ENCODE results near the gene APP.
"Not testable (repeated sequence)": the region's sequence is repeated elsewhere in the genome, so short reads cannot be mapped to it uniquely, and the experiment has no call there.

Gene APP

DNA sequence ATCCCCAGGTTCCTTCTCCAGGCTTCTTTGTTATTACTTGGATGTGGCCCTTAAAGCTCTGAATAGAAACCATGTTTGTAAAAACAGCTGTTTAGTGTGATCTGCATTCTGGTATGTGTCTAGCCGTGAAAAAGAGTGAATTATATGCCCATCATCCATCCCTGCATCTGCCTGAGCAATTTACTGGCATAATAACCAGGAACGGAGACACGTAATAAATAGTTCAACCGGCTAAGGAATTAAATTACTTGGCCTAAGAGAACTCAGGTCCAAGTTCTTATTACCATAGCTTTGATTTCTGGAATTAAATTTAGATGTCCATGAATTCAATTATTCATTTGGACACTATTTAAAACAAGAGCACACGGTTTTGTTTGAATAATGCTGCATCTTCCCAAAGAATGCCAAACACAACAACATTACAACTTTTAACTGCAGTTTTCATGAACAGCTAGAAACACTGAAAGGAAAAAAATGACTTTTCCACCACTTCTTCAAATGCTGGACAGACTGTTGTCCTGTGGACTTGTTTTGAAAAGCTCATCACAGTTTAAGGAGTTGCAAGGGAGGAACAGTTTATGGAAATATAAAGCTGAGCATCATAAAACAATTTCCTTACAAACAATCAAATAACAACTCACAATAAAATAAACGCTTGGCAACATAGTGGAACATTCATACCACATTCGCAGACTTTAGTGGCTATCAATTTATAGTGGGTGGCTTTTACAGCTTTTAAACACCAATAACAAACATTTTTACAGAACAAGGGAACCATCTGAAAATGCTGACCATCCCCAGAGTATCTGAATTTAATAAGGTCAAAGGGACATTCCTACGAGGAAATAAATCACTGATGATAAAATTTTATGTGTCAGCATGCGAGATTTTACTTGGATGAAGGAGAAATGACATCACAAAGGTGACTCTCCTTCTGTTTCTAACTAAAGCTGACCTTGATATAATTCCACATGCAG is 144.7 kb downstream of the APP start:
- DNase-seq (ENCODE audit: low read depth in 2 of 2, low spot score in 1 of 2), result no peak

DNA sequence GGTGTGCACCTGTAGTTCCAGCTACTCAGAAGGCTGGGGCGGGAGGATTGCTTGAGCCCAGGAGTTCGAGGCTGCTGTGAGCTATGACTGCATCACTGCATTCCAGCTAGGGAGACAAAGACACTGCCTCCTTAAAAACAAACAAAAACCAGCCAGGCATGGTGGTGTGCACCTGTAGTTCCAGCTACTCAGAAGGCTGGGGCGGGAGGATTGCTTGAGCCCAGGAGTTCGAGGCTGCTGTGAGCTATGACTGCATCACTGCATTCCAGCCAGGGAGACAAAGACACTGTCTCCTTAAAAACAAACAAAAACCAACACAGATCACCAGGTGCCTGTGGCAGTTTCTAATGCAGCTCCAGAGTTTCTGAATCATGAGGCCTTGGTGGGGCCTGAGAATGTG is 147.2 kb downstream of the APP start:
- DNase-seq (ENCODE audit: low read depth in 2 of 2, low spot score in 1 of 2), result not testable (repeated sequence)

DNA sequence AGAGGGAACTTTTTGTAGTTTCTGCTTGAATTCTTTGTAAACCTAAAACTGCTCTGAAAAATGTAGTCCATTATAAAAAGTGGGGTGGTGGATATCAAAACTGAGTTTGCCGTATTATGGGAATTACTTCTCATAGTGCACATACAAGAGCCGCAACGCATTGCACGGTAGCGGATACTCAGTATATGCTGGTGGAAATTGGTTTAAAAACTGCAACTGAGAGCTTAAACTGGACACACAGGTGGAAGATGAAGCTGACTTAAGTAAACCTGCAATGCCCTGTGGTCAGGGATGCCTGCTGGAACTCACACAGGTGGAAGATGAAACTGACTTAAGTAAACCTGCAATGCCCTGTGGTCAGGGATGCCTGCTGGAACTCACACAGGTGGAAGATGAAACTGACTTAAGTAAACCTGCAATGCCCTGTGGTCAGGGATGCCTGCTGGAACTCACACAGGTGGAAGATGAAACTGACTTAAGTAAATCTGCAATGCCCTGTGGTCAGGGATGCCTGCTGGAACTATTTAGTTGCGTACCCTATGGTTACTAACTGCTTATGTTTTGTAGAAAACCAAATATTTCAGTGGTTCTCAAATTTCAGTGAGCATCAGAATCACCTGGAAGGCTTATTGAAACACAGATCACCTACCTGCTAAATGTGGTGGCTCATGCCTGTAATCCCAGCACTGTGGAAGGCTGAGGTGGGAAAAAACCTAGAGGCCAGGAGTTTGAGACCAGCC is 147.8 kb downstream of the APP start:
- not testable (repeated sequence) for DNase-seq (ENCODE audit: low read depth in 2 of 2, low spot score in 1 of 2)

DNA sequence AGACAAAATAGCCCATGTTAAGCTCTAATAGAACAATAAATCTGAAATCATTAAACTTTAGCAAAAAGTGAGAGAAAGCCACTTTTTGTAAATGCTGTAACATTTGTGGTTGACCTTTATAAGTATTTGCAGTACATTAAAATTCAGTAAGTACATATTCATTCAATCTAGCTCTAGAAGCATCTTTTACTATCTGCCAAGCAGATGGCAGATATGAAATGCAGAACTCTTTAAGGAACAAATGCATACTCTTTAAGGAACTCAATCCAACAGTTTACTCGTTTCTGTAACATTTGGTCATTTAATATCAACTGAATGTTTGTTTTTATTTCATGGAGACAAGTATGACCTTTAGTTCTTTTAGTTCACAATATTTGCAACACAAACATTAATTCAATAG is 150.1 kb downstream of the APP start:
- DNase-seq (ENCODE audit: low read depth in 2 of 2, low spot score in 1 of 2), result no peak

DNA sequence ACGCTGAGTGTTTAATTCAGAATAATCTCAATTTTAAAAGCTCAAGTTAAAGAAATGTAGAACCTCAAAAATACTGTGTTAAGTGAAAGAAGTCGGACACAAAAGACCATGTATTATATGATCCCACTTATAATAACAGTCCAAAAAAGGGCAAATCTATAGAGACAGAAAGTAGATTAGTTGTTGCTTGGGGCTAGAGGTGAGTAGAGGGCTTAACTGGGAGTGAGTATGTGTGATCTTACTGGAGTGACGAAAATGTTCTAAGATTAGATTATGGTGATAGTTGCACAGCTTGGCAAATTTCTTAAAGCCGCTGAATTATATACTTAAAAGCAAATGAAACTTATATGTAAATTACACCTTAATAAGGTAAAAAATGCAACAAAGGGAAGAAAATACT is 150.5 kb downstream of the APP start:
- DNase-seq (ENCODE audit: low read depth in 2 of 2, low spot score in 1 of 2), result no peak

DNA sequence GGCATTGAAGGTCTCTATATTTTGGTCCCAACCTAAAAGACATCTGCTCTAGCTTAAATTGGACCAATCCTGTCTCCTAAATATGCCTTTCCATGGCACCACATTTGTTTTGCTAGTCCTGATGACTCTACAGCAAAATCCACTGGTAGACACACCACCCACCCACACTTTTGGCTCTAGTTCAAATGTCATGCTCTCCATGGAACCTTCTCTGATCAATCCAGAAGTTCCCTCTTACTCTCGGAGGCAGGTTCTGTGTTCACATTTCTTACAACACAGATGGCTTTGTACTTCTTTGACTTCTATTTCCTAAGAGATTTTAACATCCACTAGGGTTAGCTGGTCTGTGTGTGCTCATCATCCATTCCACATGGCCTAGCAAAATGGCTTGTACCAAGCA is 151.3 kb downstream of the APP start:
- DNase-seq (ENCODE audit: low read depth in 2 of 2, low spot score in 1 of 2), result no peak

DNA sequence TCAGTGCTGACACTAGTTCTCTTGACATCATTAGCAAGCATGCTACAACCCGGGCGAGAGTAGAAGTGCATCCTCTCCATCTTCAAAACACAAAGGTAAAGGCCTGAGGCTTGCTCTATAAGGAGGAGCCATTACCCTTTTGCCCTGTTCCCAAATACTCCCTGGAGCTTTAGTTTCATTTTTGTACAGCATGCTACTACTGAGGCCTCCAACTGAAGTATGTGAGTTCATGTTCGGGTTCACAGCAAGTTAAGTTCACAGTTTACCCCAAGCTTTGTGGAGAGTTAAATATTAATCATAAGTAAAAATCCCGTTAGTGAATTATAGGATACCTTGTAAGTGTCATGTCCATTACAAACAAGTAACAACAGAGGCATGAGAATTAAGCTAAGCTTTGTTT is 156.6 kb downstream of the APP start:
- no peak for DNase-seq (ENCODE audit: low read depth in 2 of 2, low spot score in 1 of 2)

DNA sequence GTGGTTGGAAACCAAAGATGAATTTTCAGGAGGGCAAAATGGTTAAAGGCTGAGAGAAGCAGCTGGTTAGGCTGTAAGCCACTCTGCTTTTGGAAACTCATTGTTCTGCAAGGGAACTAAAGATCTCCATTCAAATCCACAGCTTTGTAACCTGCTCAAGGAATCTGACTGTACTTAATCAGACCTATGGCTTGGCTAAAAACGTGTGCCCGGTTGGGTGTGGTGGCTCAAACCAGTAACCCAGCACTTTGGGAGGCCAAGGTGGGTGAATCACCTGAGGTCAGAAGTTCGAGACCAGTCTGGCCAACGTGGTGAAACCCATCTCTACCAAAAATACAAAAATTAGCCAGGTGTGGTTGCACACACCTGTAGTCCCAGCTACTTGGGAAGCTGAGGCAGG is 158.1 kb downstream of the APP start:
- not testable (repeated sequence) for DNase-seq (ENCODE audit: low read depth in 2 of 2, low spot score in 1 of 2)

DNA sequence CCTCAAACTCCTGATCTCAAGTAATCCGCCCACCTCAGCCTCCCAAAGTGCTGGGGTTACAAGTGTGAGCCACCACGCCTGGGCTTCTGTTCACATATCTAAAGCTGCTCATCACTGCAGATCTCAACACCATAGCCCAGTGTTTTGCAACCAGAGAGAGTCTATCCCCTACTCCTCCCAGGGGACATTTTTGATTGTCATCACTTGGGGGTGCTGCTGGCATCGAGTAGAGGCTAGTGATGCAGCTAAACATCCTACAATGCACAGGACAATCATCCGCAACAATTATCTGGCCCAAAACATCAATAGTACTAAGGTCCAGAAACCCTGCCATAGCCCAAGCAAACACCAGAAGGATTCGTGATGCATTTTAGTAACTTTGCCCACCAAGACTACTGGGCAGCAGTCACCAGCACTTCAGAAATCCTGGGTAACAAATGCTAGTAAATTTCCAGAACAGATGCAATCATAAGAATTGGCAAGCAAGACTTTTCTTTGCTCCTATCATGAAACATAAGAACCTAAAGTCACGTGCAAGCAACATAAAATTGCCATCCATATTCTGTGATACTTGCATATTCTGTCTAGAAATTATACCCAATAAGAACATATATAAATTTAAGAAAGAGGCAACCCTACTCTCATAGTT is 159.2 kb downstream of the APP start:
- DNase-seq (ENCODE audit: low read depth in 2 of 2, low spot score in 1 of 2), result no peak

DNA sequence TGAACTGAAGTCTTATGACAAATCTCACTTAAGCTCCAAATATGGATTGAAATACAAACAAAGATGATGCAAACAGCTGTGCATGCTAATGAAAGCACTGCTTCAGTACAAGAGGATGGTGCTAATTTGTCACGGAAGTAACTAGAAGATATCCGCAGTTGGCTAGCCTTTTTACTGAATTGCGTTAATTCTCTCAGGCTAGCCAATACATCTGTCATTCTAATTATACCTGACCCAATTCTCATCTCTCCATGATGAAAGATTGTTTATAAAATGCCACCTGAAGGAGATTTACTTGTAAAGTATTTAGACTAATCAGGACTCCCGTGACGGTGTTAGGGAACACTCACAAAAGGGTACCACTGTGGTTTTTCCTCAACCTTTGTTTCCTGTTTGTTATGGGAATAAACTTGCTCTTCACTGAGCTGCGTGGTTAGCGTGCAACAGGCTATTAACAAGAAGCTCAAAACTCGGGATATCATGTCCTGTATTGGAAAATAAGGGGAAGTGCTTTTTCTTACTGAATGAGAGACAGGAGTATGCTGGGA is 162.5 kb downstream of the APP start:
- no peak for DNase-seq (ENCODE audit: low read depth in 2 of 2, low spot score in 1 of 2)

DNA sequence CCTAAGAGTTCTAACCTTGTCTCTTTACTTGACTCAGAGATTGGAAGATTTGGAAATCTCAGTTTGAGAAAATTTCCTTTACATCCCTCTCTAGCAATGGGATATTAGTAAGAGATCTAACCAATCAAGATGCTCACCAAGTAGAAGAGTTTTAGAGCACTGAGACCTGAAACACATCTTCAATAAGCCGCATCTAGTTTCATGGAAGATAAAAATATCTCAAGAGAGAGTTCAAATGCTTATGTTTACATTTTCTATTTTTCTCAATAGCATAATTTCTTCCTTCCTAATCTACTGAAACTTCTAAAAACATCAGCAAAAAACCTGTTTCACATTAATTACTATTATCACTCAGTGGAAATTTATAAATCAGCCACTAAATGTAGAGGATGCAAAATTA is 165.1 kb downstream of the APP start:
- DNase-seq (ENCODE audit: low read depth in 2 of 2, low spot score in 1 of 2), result no peak

DNA sequence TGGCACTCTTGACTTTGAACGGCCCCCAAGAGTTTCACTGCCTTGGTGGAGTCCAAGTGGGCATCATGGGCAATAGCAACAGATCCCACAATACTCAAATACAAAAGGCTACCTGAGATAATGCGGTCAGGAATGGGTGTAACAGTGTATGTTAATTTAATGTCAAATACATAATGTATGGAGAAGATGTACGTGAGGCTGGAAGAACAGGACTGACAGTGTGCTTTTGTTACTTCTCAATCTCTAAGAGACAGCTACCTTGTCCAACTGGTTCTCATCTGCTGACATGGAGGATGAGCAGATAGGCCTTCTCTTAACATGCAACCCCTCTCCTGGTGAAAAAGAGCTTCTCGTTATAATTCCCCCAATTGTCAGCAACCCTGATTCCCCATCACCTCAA is 167.2 kb downstream of the APP start:
- no peak for DNase-seq (ENCODE audit: low read depth in 2 of 2, low spot score in 1 of 2)

DNA sequence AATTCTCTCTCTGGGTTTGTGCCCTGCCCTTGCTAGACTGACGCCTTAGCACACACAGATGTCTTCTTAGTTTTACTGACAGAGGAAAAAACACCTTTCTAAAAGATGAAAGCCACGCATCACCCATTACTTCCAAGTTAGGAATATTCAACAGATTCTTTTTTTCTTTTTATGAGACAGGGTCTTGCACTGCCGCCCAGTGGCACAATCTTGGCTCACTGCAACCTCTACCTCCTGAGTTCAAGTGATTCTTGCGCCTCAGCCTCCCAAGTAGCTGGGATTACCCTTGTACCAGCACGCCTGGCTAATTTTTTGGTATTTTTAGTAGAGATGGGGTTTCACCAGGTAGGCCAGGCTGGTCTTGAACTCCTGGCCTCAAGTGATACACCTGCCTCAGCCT is 169.2 kb downstream of the APP start:
- no peak for DNase-seq (ENCODE audit: low read depth in 2 of 2, low spot score in 1 of 2)

DNA sequence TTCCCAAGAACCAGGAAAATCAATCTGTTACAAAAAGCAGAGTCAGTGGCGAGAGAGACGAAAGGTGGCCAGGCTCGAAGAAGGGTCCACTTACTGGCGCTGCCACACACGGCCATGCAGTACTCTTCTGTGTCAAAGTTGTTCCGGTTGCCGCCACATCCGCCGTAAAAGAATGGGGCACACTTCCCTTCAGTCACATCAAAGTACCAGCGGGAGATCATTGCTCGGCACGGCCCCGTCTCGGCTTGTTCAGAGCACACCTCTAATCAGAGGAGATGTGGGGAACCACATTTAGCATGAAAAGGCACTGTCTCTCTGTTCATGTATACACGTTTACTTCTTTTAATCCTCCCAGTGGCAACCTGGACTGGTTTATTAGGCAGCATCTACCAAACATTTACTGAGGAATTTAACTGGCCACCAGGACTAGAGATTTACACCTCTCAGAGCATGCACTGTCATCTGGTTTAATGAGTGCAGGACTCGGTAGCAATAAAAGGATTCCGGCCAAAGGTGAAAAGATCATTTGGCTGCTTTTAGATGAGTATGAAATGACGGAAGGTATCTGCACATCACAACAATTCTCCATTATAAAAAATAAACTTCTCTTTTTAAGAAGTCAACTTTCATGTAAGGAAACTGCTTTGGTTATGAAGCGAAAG is 170.5 kb downstream of the APP start:
- no peak for DNase-seq (ENCODE audit: low read depth in 2 of 2, low spot score in 1 of 2)

DNA sequence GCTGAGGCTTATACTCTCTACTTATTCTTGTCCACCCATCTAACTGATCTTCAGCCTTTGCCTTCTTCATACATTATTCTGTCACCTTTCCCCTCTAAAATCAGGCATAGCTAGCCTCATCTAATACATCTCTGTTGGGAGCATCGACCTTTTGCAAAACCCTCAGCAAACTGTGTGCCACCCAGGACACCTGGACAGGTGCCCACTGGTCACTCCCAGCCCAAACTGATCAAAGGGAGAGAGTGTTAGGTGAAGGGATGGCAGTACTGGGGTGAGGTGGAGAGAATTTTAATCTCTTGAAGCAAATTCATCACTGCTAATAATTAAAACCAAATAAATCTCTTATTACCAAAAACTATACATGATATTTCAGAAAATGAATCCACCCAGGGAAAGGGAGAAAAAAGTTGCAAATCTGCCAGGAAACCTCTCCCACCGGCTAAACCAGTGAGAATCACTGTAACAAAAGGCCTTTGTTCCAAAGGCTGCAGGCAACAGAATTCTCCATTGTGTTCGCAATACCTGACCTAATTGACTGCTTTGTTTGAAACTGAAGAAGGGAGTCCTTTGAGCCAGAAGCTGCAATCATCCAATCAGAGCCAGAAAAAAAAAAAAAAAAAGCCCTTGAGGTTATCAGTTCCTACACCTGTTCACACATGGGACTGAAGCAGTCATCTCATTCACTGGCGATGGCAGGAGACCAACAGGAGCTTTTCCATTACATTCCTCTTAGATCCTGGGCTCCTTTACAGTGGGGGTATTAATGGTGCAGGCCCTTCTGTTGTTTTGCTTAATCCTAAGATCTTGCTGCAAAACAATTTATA is 172.6 kb downstream of the APP start:
- DNase-seq (ENCODE audit: low read depth in 2 of 2, low spot score in 1 of 2), result no peak

DNA sequence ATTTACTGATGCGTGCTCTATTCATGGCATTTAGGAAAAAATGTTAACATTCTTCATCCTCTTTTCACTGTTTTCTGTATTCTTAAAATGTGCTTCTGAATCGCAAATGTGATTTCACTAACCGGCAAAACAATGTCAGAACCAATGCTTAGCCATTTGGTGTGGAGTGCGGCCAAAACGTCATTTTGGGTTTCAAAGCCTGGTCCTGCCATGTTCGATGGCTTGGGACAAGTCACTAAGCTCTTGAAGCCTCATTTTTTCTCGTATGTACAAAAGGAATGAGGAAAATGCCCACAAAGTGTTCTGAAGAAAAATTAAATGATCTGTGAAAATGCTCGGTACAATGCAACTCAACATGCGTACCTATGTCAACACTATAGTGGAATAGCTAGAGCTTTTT is 175.3 kb downstream of the APP start:
- no peak for DNase-seq (ENCODE audit: low read depth in 2 of 2, low spot score in 1 of 2)

DNA sequence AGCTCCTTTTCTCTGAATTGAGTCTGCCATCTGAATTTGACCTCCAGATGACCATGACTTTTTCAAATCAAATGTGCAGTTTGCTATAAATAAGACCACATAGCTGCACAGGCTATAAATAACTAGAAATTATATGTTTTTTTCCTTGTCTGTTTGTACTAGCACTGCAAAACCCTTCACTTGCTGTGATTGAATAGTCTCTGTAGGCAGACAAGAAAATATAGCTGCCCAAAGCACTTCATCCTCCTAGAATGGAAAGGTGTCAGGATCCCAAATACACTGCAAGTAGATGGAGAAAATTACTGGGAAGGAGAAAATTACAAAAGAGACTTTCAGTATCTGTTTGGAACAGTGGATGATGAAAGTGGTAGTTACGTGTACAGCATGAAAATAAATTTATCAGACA is 175.8 kb downstream of the APP start:
- DNase-seq (ENCODE audit: low read depth in 2 of 2, low spot score in 1 of 2), result no peak

DNA sequence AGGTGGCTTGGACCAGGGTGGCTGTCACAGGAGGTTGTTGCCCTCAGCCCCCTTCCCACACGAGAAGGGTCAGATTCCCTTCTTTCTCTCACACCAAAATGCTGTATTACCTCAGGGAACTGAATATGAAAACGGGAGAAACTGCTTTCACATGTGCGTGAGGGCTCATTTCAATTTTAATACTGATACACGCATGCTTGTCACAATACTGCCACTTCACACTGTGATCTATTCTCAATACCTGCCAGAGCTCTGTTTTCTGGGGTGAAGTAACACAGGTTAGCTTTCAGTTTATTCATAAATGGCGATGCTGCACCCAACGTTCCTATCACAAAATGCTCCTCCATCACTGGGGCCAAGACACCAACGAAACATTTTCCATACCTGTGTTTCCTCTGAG is 181.8 kb downstream of the APP start:
- no peak for DNase-seq (ENCODE audit: low read depth in 2 of 2, low spot score in 1 of 2)

DNA sequence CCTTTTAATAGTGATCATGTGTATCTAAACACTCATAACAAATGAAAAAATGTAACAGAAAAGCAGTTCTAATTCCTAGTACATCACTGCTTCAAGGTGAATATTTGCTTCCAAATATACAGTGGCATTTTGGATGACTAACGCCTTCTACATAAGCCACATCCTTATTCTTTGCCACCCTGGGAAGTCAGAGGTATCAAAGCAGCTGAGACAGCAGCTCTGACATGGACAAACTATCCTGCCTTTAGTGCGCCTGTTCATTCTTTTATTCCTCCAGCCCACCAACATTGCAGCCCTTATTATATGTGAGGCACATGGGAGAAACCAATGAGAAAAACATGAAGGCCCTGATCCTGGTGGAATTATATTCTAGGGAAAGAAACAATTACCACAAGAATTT is 183.0 kb downstream of the APP start:
- DNase-seq (ENCODE audit: low read depth in 2 of 2, low spot score in 1 of 2), result no peak

DNA sequence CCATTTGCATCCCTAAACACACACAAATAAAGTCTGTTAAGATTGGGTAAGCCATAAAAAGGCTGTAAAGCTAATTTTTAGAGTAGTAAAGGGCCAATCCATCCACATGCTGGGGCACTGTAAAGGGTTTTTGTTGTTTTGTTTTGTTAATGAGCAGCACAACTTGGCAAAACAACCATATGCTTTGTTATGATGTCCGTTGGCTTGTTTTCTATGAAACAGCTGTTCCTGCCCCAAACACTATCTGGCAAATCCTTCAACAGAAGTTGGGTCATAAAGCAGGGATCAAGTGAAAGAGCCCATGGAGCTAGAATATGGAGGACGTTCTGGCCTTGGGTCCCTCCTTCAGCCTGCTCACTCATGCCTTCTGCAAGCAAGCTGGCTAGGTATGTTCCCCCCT is 183.6 kb downstream of the APP start:
- DNase-seq (ENCODE audit: low read depth in 2 of 2, low spot score in 1 of 2), result no peak

Measured in stimulated activated CD8-positive, alpha-beta memory T cell treated with anti-CD3 and anti-CD28 coated beads, Interleukin-4, amount 100 ng/mL, for 4 hours (primary cell).